Measurements from ENCODE around the gene SHROOM2.

Gene SHROOM2

DNA sequence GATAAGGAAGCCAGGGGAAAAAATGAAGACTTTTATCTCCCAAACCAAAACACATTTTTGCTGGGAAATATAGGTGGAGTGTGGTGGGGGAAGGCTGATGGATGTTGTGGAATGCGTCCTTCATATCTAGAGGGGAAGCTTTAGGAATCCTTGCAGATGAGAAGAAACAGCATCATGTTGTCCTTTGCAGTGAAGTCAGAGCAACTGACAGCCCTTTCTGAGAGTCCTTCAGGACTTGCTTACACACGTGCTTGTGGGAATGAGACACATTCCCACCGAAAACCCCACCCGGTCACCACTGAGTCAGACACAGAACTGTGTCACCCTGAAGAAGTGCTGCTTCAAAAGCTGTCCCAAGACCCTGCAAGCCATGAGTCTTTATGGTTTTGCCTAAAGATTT, 81.5 kb downstream of the SHROOM2 start:
- no peak for DNase-seq

DNA sequence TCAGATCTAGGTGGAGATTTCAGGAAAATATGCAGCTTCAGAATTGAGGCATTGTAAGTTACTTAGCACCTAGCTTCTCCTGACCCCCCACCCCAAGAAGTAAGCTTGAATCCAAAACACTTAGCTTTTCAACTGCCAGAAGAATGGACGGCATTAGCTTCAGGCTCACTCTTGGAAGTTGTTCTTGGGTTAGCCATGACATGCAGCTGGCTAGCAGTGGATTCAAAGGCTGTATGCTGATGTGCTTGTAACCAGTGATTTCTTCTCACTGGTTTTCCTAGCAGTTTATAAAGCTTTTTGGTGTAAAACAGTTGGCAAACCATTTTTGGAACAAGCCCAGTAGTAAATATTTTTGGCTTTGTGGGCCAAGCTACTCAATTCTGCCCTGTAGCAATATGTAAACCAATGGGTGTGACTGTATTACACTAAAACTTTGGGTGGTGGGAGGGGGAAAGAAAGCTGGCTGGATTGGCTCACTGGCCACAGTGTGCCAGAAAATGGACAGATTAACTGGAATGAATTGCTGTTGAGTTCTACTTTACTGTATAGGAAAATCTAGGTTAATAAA, 85.6 kb downstream of the SHROOM2 start:
- DNase-seq = no peak

DNA sequence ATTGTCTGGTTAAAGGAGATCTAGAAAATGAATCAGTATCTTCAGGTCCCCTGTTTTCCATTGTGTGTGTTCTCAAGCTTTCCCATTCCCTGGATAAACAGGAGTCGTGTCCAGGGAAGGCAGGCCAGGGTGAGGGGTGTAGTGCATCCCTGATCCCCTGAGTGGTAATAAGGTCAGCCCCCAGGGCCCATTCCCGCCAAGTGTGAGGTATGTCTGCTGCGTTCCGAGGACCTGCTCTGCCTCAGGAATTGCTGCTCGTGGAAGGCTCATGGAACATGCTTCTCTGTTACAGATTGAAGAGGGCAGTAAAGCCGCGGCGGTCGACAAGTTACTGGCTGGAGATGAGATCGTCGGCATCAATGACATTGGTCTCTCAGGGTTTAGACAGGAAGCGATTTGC, 87.1 kb downstream of the SHROOM2 start:
- no peak for DNase-seq

- DNase-seq = no peak
Observed at GRCh38 chrX:9873952-9874351, 87.7 kb downstream of the SHROOM2 start.

GRCh38 chrX:9874483-9874882, 88.3 kb downstream of the SHROOM2 start:
- DNase-seq = no peak

DNA sequence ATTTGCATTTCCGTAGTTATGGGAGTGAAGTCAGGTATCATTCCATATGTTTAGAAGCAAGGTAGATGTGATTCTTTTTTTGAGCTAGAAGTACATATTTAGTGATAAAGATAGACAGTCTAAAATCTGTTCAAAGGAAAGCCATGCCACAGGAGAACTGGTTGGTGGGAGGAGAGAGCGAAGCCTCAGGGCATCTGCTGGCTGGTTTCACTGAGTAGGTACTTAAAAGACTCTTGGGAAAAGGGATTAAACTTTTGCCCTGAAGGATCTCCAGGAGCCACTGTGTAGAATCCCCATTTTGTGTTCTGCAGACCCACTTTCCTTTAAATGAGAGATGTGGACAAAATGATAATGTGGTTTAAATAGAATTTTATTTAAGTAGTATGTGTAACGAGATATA, 89.6 kb downstream of the SHROOM2 start:
- no peak for DNase-seq

DNA sequence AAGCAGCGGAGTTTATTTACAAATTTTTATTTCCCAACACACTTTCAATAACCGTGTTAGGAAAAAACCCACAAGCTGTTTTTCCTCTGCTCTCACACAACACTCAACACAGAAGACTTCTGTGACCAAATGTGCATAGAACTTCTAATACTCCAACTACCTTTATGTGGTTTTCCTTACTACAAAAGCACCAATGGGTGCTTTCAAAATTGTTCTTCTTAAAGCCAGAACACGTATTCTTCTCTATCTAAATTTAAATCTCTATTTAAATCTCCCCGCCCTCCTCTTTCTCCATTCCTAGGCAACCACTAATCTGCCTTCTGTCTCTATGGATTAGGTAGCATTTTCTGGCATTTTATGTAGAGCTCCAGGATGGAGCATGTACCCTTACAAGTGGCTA, 90.0 kb downstream of the SHROOM2 start:
- no peak for DNase-seq

DNA sequence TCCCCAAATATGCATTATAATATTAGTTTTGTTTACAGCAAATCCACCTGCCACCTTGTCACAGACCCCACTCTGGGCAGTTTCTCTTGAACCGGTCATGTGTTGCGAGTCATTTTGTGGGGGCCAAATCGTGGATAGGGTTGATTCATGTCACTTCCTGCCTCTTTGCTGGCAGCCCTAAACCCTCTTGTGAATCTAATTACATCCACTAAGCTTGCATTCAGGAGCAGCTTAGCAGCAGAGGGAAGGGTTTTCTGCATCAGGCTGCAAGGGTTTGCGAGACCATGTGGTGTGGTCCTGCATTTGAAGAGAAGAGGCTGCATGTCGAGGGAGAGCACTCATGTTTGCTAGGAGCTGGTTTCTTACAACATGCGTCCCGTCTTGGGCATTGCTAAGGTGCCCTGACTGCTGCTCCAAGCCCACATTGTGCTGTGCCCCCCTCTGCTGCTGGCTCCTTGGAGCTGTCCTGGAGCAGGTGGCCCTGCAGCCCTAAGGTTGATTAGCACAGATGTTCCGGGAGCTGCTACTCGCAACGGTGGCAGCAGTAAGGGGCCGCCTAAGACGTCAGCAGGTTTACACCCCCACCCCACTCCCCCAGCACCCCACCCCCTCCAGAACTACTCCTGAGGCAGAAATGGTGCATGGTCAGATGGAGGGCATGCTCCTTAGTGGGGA, 92.1 kb downstream of the SHROOM2 start:
- DNase-seq = no peak

DNA sequence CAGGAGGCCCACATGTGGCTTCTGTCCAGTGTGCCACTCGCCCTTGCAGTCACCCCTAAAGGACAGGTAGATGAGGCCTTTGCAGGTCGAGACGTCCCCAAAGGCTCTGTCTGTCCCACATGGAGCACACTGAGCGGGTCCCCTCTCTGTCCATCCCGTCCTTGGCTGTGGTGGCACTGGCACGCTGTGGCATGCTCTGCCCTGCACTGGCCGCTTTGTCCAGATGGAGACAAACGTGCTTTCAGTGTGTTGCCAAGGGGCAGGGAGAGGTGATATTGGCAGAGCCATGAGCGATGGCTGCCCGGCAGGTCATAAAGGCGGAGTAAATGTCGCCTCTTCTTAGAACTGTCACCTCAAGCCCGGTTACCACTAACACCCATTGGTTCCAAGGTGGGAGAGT, 94.0 kb downstream of the SHROOM2 start:
- DNase-seq = no peak

- DNase-seq = no peak
Observed at GRCh38 chrX:9880870-9881269, 94.6 kb downstream of the SHROOM2 start.

DNA sequence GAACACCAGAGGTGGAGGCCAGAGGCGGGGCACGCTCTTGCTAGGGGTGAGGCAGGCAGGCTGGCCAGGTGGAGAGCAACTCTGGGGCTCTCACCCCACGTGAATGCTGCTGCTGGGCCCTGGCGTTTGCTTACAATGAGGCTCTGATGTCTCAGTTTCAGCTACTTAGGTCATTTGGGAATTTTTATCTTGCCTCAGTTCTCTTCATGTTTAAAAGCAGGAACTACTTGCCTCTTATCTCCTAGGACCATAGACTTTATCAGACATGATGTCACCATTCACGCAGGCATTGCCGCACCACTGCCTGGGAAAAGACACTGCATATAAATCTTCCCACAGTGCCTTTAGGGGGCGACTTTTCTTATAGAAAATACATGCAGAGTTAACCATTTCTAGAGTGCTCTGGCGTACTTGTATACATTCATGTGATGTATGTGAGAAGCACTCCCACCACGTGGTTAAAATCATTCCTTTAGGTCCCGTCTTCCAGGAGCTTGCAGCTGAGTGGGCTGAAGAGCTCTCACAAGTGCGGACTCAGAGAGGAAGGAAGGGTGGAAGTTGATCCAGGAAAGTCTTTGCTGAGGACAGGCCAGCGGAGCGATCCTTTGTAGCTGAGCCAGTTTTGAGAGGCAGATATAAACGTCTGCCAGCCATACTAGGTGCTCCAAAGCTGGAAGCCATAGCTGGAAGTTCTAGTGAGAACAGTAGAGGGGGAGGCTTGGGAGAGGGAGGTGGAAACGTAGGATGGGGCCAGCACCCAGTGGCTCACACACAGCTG, 96.6 kb downstream of the SHROOM2 start:
- no peak for DNase-seq

DNA sequence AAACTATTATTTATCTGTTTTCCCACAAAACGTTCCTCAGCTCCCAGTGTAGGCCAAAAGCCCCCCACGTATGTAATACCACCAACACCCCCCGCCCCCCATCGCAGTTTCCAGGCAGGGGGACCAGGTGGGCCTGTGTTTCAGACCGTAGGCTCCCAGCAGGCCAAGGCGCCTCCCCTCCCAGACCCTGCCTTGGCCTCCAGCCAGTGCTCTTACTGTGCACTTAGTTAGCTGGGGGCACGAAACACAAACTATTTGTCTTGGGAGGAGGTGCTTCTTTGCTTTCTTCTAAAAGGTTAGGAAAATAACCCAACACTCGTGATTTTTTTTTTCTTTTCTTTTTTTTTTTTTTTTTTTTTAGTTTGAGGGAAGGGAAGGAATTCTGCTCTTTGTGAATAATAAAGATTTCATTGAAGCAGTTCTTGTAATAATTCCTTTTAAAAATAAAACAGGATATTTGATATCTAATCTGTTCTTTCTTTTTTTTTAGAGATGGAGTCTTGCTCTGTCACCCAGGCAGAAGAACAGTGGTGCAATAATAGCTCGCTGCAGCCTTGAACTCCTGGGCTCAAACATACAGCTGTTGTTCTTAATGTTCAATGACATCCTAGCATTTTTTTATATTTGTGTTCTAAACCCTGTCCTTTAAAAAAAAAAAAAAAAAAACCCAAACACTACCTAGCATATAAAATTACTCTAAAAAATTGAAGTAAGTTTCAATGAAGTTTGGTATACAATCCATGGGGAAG, 98.0 kb downstream of the SHROOM2 start:
- DNase-seq = no peak

DNA sequence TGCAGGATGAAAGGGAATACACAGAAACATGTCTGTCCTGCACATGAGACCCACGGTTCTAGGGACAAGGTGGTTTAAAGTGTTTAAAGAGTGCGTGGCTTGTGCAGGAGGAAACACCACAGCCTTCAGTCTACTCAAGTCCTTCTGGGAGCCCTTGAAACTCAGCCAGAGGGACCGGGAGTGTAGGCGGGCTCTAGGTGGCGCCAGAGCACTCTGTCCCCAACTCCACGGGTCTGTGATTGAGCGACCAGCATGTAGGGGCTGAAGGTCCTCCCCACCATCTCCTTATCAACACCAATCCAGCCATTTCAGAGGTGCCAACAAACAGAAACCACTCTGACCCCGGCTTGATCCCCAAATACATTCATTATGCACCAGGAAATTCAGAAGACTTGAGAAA, 98.9 kb downstream of the SHROOM2 start:
- no peak for DNase-seq

- DNase-seq = no peak
Observed at GRCh38 chrX:9887659-9888297, 101.5 kb downstream of the SHROOM2 start.

DNA sequence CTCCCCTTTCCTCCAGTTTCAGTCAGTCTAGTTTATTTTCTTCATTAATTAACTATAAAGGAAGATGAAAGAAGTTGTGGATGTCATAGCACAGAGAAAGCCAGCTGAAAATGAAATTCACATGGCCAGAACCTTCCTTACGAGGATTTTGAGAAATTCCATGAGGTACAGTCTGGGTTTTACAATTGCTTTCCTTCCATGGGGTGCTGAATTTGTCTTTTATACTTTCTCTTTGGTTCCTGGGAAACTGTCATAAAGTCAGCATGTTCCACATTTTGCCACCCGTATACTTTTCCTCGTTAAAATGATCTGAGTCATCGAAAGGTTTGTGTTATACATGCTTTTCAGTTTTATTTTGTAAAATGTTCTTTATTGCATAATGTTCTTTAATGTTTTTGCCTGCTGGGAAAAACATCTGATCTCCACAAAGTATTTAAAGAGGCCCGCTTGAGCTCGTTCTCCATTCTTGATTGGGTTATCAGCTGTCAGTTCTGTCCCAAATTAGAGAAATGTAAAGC, 102.8 kb downstream of the SHROOM2 start:
- DNase-seq = no peak

GRCh38 chrX:9890681-9891091, 104.5 kb downstream of the SHROOM2 start:
- DNase-seq = no peak

- no peak for DNase-seq
Observed at GRCh38 chrX:9895225-9895912, 109.1 kb downstream of the SHROOM2 start.

GRCh38 chrX:9897761-9898161, 111.5 kb downstream of the SHROOM2 start:
- DNase-seq = no peak

DNA sequence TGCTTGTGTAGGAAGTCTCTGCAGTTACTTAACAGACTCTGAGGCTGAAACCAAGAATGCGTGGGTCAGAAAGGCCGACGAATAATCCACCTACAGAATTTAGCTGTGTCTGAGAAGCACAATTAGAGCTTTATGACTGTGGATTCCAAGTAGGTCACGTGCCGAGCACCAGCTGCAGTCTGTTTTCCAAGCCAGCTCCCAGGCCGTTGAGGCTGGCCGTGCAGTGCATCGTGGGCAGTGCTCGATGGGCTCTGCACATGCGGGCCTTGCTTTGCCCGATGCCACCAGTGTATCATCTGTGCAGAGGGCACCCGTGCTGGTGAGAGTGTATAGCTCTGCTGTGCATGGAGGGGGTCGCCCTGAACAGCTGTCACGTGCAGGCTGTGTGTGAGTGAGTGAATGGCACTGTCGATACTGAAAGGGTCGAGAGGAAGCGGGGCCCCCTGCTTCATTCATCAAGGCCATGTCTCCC, 113.4 kb downstream of the SHROOM2 start:
- DNase-seq = no peak

- DNase-seq = no peak
Observed at GRCh38 chrX:9902656-9903055, 116.4 kb downstream of the SHROOM2 start.

- no peak for DNase-seq
Observed at GRCh38 chrX:9903146-9903545, 116.9 kb downstream of the SHROOM2 start.

- no peak for DNase-seq
Observed at GRCh38 chrX:9905288-9905687, 119.1 kb downstream of the SHROOM2 start.

All from NCI-H187 treated with DMSO at 0.1 percent for 48 hours (cell line).